ENCODE data around the gene CLMN. TPM values are rescaled to one million over a fixed set of nuclear protein-coding genes. Genes with fewer than 3 reads are reported as not detected.

CLMN gene
- polyA plus RNA-seq, 1 donor from 2014 or later = 0.57 TPM

- Histone ChIP-seq H3K27me3 (ENCODE audit: insufficient read depth, low read depth, low read length) (no peaks in the 10 kb centered on the region), H3K4me3 (ENCODE audit: low read length) (no peak overlapping the region), H3F3A (ENCODE audit: insufficient read depth, low read length, poor library complexity, severe bottlenecking) (no peaks in the 10 kb centered on the region), H3K4me2 (ENCODE audit: low read length) (no peak overlapping the region), H3K9me3 (ENCODE audit: low read length) (no peaks in the 10 kb centered on the region), H3K79me2 (replicated peaks; ENCODE audit: insufficient read depth, low read length) (no peaks in the 10 kb centered on the region), H4K20me1 (ENCODE audit: insufficient read depth) (no peaks in the 10 kb centered on the region), H3K9me2 (ENCODE audit: insufficient read depth, low read length) (no peaks in the 10 kb centered on the region), H3K27ac (ENCODE audit: low read length) (no peak overlapping the region), H3K9ac (ENCODE audit: low read length) (no peak overlapping the region), H3K36me3 (ENCODE audit: insufficient read depth, low read length) (no peaks in the 10 kb centered on the region), H2AFZ (ENCODE audit: low read depth, low read length) (no peak overlapping the region)
- TF ChIP-seq POLR2AphosphoS5 (IDR thresholded peaks at IDR 0.05) = no peak
- no peak for TF ChIP-seq SMC3 (conservative IDR thresholded peaks at IDR 0.05; ENCODE audit: poor library complexity)
- TF ChIP-seq RAD21 (conservative IDR thresholded peaks at IDR 0.05) = no peak
- TF ChIP-seq REST (IDR thresholded peaks at IDR 0.05; ENCODE audit: borderline replicate concordance) = no peak
- no peak for TF ChIP-seq TAF1 (IDR thresholded peaks at IDR 0.05; ENCODE audit: low read depth)
These were observed 121.4 kb downstream of the CLMN start for GRCh38 chr14:95198320-95198719.

GRCh38 chr14:95197551-95197950 lies 122.2 kb downstream of the CLMN start:
- Histone ChIP-seq H3K9me2 (ENCODE audit: insufficient read depth, low read length) (no peaks in the 10 kb centered on the region), H3F3A (ENCODE audit: insufficient read depth, low read length, poor library complexity, severe bottlenecking) (no peaks in the 10 kb centered on the region), H3K27ac (ENCODE audit: low read length) (no peak overlapping the region), H2AFZ (ENCODE audit: low read depth, low read length) (no peak overlapping the region), H3K9me3 (ENCODE audit: low read length) (no peaks in the 10 kb centered on the region), H3K27me3 (ENCODE audit: insufficient read depth, low read depth, low read length) (no peaks in the 10 kb centered on the region), H4K20me1 (ENCODE audit: insufficient read depth) (no peaks in the 10 kb centered on the region), H3K79me2 (replicated peaks; ENCODE audit: insufficient read depth, low read length) (no peaks in the 10 kb centered on the region), H3K4me3 (ENCODE audit: low read length) (no peak overlapping the region), H3K9ac (ENCODE audit: low read length) (no peak overlapping the region), H3K36me3 (ENCODE audit: insufficient read depth, low read length) (no peaks in the 10 kb centered on the region), H3K4me2 (ENCODE audit: low read length) (no peak overlapping the region)
- TF ChIP-seq EZH2 (IDR thresholded peaks at IDR 0.05; ENCODE audit: borderline replicate concordance, insufficient read depth, low read length, poor library complexity, severe bottlenecking) (no peak), TAF1 (IDR thresholded peaks at IDR 0.05; ENCODE audit: low read depth) (no peak)

GRCh38 chr14:95196826-95197545 lies 122.7 kb downstream of the CLMN start:
- H3K79me2 ChIP-seq (replicated peaks; ENCODE audit: insufficient read depth, low read length) = no peaks in the 10 kb centered on the region
- H3F3A ChIP-seq (ENCODE audit: insufficient read depth, low read length, poor library complexity, severe bottlenecking) = no peaks in the 10 kb centered on the region
- H3K27me3 ChIP-seq (ENCODE audit: insufficient read depth, low read depth, low read length) = no peaks in the 10 kb centered on the region
- no peak overlapping the region for H3K27ac ChIP-seq (ENCODE audit: low read length)
- H3K4me3 ChIP-seq (ENCODE audit: low read length) = no peak overlapping the region
- H3K9ac ChIP-seq (ENCODE audit: low read length) = no peak overlapping the region
- no peak overlapping the region for H2AFZ ChIP-seq (ENCODE audit: low read depth, low read length)
- TF ChIP-seq SMC3 (conservative IDR thresholded peaks at IDR 0.05; ENCODE audit: poor library complexity) (no peak), EP300 (conservative IDR thresholded peaks at IDR 0.05; ENCODE audit: poor library complexity, severe bottlenecking) (no peak), MXI1 (conservative IDR thresholded peaks at IDR 0.05; ENCODE audit: poor library complexity, severe bottlenecking) (no peak), EZH2 (IDR thresholded peaks at IDR 0.05; ENCODE audit: borderline replicate concordance, insufficient read depth, low read length, poor library complexity, severe bottlenecking) (no peak), RAD21 (conservative IDR thresholded peaks at IDR 0.05) (no peak), REST (IDR thresholded peaks at IDR 0.05; ENCODE audit: borderline replicate concordance) (no peak), CTCF (IDR thresholded peaks at IDR 0.05; ENCODE audit: poor library complexity, severe bottlenecking) (no peak), POLR2AphosphoS5 (IDR thresholded peaks at IDR 0.05) (no peak), TAF1 (IDR thresholded peaks at IDR 0.05; ENCODE audit: low read depth) (no peak)
- no peaks in the 10 kb centered on the region for H3K9me3 ChIP-seq (ENCODE audit: low read length)
- H3K4me2 ChIP-seq (ENCODE audit: low read length) = no peak overlapping the region
- no peaks in the 10 kb centered on the region for H3K9me2 ChIP-seq (ENCODE audit: insufficient read depth, low read length)
- H3K36me3 ChIP-seq (ENCODE audit: insufficient read depth, low read length) = no peaks in the 10 kb centered on the region
- no peaks in the 10 kb centered on the region for H4K20me1 ChIP-seq (ENCODE audit: insufficient read depth)

Data from neural cell (in vitro differentiated cells).